Neural cell (in vitro differentiated cells): Measurements from ENCODE around the gene IGFBP2. TPM values are rescaled to one million over a fixed set of nuclear protein-coding genes. Genes with fewer than 3 reads are reported as not detected.

Experiments
- H2AFZ ChIP-seq: fragments of 200-600, 300-800 bp; sonication (generic), shearing (Covaris generic); 2 replicates; pipeline ENCODE4 v1.6.0; 2014; ENCODE audit warnings: low read depth, mild to moderate bottlenecking, antibody characterized with exemption, low read length, moderate library complexity
- H3F3A ChIP-seq: fragments of 200-600 bp; shearing (Covaris generic); 2 replicates; pipeline ENCODE4 v1.6.1; 2016; ENCODE audit warnings: mild to moderate bottlenecking, moderate library complexity, mixed read lengths, antibody characterized with exemption, low read length; ENCODE audit not compliant: insufficient read depth, poor library complexity, severe bottlenecking
- H3K27ac ChIP-seq: fragments of 200-600, 300-800 bp; sonication (generic), shearing (Covaris generic); 2 replicates; pipeline ENCODE4 v1.5.1; 2014; ENCODE audit warnings: mild to moderate bottlenecking, low read length, moderate library complexity
- H3K27me3 ChIP-seq: fragments of 300-800, 200-600 bp; sonication (generic), shearing (Covaris generic); 2 replicates; pipeline ENCODE4 v1.6.0; 2014; ENCODE audit warnings: mild to moderate bottlenecking, low read depth, low read length, moderate library complexity; ENCODE audit not compliant: insufficient read depth
- H3K36me3 ChIP-seq: fragments of 300-800, 200-600 bp; sonication (generic), shearing (Covaris generic); 2 replicates; pipeline ENCODE4 v1.5.1; 2014; ENCODE audit warnings: mild to moderate bottlenecking, antibody characterized with exemption, low read length, moderate library complexity; ENCODE audit not compliant: insufficient read depth
- H3K4me2 ChIP-seq: fragments of 300-800, 200-600 bp; sonication (generic), shearing (Covaris generic); 2 replicates; pipeline ENCODE4 v1.6.0; 2014; ENCODE audit warnings: mild to moderate bottlenecking, low read length
- H3K4me3 ChIP-seq: fragments of 300-800, 200-600 bp; sonication (generic), shearing (Covaris generic); 2 replicates; pipeline ENCODE4 v1.5.1; 2014; ENCODE audit warnings: mild to moderate bottlenecking, low read length, moderate library complexity
- H3K79me2 ChIP-seq: fragments of 200-600 bp; shearing (Covaris generic); replicated peaks from 2 replicates; pipeline ENCODE4 v1.6.0; 2014; ENCODE audit warnings: mild to moderate bottlenecking, low read length, moderate library complexity; ENCODE audit not compliant: insufficient read depth
- H3K9ac ChIP-seq: fragments of 300-800, 200-600 bp; sonication (generic), shearing (Covaris generic); 2 replicates; pipeline ENCODE4 v1.6.1; 2016; ENCODE audit warnings: mild to moderate bottlenecking, low read length, mixed read lengths
- H3K9me2 ChIP-seq: fragments of 200-600 bp; shearing (Covaris generic); 2 replicates; pipeline ENCODE4 v1.6.1; 2016; ENCODE audit warnings: mild to moderate bottlenecking, low read length, mixed read lengths; ENCODE audit not compliant: insufficient read depth
- H3K9me3 ChIP-seq: fragments of 200-600, 300-800 bp; sonication (generic), shearing (Covaris generic); 2 replicates; pipeline ENCODE4 v1.6.1; 2016; ENCODE audit warnings: mild to moderate bottlenecking, mixed run types, low read length, moderate library complexity, mixed read lengths
- H4K20me1 ChIP-seq: fragments of 200-600 bp; shearing (Covaris generic); 2 replicates; pipeline ENCODE4 v1.6.1; 2016; ENCODE audit warnings: mild to moderate bottlenecking, mixed run types; ENCODE audit not compliant: insufficient read depth
- EP300 ChIP-seq: fragments of 450-650 bp; conservative IDR thresholded peaks from 2 replicates; pipeline ENCODE4 v1.6.1; 2014; ENCODE audit warnings: antibody characterized with exemption, mild to moderate bottlenecking, moderate library complexity; ENCODE audit not compliant: poor library complexity, severe bottlenecking
- EZH2 ChIP-seq: fragments of 200-600, 300-800 bp; shearing (Covaris generic), sonication (generic); IDR thresholded peaks from 2 replicates; pipeline ENCODE4 v1.6.1; 2014; ENCODE audit warnings: antibody characterized with exemption, low read length, borderline replicate concordance, mild to moderate bottlenecking; ENCODE audit not compliant: insufficient read depth, poor library complexity, severe bottlenecking
- MXI1 ChIP-seq: fragments of 450-650 bp; conservative IDR thresholded peaks from 2 replicates; pipeline ENCODE4 v1.6.1; 2014; ENCODE audit warnings: antibody characterized with exemption, mild to moderate bottlenecking; ENCODE audit not compliant: poor library complexity, severe bottlenecking
- POLR2AphosphoS5 ChIP-seq: IDR thresholded peaks from 2 replicates; pipeline ENCODE4 v1.6.1; 2012
- RAD21 ChIP-seq: fragments of 450-650 bp; conservative IDR thresholded peaks from 2 replicates; pipeline ENCODE4 v1.6.1; 2014; ENCODE audit warnings: antibody characterized with exemption, mild to moderate bottlenecking, moderate library complexity
- SMC3 ChIP-seq: fragments of 450-650 bp; conservative IDR thresholded peaks from 2 replicates; pipeline ENCODE4 v1.6.1; 2014; ENCODE audit warnings: antibody characterized with exemption, mild to moderate bottlenecking, moderate library complexity; ENCODE audit not compliant: poor library complexity
- TAF1 ChIP-seq: IDR thresholded peaks from 2 replicates; pipeline ENCODE4 v1.6.1; 2012; ENCODE audit warnings: low read depth
- polyA plus RNA-seq: library from polyadenylated mRNA; depleted of rRNA; stranded (reverse); fragments of >200 nt; gene quantifications from 2 replicates; pipeline ENCODE4 v1.2.3, GENCODE V29; 2014
- TF ChIP-seq, protein P1 (sequence below): fragments of 450-650 bp; IDR thresholded peaks from 2 replicates; pipeline ENCODE4 v1.5.1; 2014; ENCODE audit warnings: antibody characterized with exemption, mild to moderate bottlenecking, moderate library complexity; ENCODE audit not compliant: poor library complexity, severe bottlenecking
- TF ChIP-seq, protein P2 (sequence below): IDR thresholded peaks from 2 replicates; pipeline ENCODE4 v1.6.1; 2012; ENCODE audit warnings: borderline replicate concordance

Gene IGFBP2
- polyA plus RNA-seq, 1 donor from 2014 or later = 150 TPM

DNA sequence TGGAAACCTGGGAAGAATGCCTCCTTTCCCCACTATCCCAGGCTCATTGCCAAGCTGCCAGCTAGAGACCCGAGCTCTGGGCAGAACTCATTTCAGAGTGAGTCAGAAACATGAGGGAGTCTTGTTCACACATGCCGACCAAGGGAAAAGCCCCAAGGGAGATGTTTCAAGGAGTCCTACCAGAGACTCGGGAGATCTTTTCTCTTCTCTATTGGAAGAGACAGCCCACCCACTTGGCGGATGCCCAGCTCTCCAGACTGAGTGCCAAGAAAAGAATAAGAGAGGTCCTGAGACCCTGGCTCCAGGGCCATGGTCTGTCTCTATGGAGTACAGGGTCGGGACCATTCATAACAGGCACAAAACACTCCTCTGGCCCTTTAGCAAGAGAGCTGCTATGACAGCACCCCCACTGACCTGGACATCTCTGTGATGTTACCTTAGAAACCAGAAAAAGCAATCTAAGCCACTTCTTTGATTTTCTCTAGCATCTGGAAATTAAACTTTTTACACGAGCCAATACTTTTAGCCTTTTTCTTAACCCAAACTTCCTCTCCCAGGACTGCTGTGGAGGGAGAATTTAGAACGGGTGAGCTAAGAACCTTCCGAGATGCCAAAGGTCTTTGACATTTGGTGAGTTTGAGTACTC, 80.6 kb downstream of the IGFBP2 start:
- no peaks in the 10 kb centered on the region for H3K36me3 ChIP-seq
- H3K27me3 ChIP-seq = no peaks in the 10 kb centered on the region
- no peak overlapping the region for H3K27ac ChIP-seq
- no peaks in the 10 kb centered on the region for H3F3A ChIP-seq
- H3K9ac ChIP-seq = no peak overlapping the region
- no peaks in the 10 kb centered on the region for H3K79me2 ChIP-seq
- H3K9me3 ChIP-seq = no peaks in the 10 kb centered on the region
- H2AFZ ChIP-seq = no peak overlapping the region
- H3K9me2 ChIP-seq = no peaks in the 10 kb centered on the region
- TF ChIP-seq, protein P1, sequence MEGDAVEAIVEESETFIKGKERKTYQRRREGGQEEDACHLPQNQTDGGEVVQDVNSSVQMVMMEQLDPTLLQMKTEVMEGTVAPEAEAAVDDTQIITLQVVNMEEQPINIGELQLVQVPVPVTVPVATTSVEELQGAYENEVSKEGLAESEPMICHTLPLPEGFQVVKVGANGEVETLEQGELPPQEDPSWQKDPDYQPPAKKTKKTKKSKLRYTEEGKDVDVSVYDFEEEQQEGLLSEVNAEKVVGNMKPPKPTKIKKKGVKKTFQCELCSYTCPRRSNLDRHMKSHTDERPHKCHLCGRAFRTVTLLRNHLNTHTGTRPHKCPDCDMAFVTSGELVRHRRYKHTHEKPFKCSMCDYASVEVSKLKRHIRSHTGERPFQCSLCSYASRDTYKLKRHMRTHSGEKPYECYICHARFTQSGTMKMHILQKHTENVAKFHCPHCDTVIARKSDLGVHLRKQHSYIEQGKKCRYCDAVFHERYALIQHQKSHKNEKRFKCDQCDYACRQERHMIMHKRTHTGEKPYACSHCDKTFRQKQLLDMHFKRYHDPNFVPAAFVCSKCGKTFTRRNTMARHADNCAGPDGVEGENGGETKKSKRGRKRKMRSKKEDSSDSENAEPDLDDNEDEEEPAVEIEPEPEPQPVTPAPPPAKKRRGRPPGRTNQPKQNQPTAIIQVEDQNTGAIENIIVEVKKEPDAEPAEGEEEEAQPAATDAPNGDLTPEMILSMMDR = no peak
- TF ChIP-seq RAD21 = no peak
- no peak for TF ChIP-seq MXI1
- TF ChIP-seq, protein P2, sequence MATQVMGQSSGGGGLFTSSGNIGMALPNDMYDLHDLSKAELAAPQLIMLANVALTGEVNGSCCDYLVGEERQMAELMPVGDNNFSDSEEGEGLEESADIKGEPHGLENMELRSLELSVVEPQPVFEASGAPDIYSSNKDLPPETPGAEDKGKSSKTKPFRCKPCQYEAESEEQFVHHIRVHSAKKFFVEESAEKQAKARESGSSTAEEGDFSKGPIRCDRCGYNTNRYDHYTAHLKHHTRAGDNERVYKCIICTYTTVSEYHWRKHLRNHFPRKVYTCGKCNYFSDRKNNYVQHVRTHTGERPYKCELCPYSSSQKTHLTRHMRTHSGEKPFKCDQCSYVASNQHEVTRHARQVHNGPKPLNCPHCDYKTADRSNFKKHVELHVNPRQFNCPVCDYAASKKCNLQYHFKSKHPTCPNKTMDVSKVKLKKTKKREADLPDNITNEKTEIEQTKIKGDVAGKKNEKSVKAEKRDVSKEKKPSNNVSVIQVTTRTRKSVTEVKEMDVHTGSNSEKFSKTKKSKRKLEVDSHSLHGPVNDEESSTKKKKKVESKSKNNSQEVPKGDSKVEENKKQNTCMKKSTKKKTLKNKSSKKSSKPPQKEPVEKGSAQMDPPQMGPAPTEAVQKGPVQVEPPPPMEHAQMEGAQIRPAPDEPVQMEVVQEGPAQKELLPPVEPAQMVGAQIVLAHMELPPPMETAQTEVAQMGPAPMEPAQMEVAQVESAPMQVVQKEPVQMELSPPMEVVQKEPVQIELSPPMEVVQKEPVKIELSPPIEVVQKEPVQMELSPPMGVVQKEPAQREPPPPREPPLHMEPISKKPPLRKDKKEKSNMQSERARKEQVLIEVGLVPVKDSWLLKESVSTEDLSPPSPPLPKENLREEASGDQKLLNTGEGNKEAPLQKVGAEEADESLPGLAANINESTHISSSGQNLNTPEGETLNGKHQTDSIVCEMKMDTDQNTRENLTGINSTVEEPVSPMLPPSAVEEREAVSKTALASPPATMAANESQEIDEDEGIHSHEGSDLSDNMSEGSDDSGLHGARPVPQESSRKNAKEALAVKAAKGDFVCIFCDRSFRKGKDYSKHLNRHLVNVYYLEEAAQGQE = no peak
- no peak for TF ChIP-seq TAF1
- TF ChIP-seq SMC3 = no peak
- no peak for TF ChIP-seq POLR2AphosphoS5
- no peak for TF ChIP-seq EZH2
- TF ChIP-seq EP300 = no peak
- H3K4me2 ChIP-seq = no peak overlapping the region
- no peaks in the 10 kb centered on the region for H4K20me1 ChIP-seq
- H3K4me3 ChIP-seq = no peak overlapping the region

Other genes starting within 250 kb of the IGFBP2 start
- 7.5 and 14.7 TPM in 2 replicates for gene SMARCAL1, start 220.9 kb upstream of the IGFBP2 start, polyA plus RNA-seq
- 1,507 and 1,655 TPM in 2 replicates for gene RPL37A, start 134.6 kb upstream of the IGFBP2 start, polyA plus RNA-seq
- gene IGFBP5, start 62.1 kb downstream of the IGFBP2 start, polyA plus RNA-seq = 1.6 and 2.1 TPM in 2 replicates
- not detected in 2 replicates for gene TNP1, start 226.6 kb downstream of the IGFBP2 start, polyA plus RNA-seq